Measurements from ENCODE around the gene VPS13C. TPM values are rescaled to one million over a fixed set of nuclear protein-coding genes. Genes with fewer than 3 reads are reported as not detected.

Gene VPS13C
- total and polyA plus RNA-seq, 2 donors (not counting 1 experiment from before 2014, with no cell fraction given), result 40.0 to 236 TPM

DNA sequence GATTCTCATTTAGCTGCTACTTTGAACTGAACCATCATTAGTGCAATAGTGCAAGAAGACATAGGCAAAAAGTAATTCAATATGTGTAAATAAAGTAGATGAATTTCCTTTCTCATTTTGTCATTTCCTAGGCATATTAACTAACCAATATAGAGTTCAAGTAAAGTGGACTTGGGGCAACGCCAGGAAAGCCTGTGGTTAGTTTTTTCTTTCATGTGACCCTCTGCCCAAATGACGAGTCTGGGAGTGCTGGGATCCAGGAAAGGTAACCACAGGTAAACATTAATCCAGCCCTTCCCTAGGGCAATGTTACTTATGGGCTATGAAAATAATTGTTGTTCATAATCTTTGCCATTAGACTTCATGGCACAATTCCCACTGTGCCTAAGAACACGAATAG lies 181.0 kb downstream of the VPS13C start:
- H3K27ac Mint-ChIP-seq, result no peak overlapping the region
- intact Hi-C loops (cut with micrococcal nuclease), result no loop called here
- H3K9me3 ChIP-seq (ENCODE audit: control extremely low read depth in 1 of 3, control insufficient read depth in 2 of 3, insufficient read depth in 1 of 3, low read length in 2 of 3), result no peaks in the 10 kb centered on the region
- H3K4me2 ChIP-seq (replicated peaks; ENCODE audit: low read depth, low read length, poor library complexity, severe bottlenecking), result no peak overlapping the region
- DNase-seq, result no peak
- H3K4me3 Mint-ChIP-seq, result no peak overlapping the region
- H3K4me3 ChIP-seq (ENCODE audit: control extremely low read depth in 1 of 5, extremely low read depth in 1 of 5, insufficient read depth in 1 of 5, low read depth in 2 of 5, low read length in 4 of 5), result no peak overlapping the region
- H2AFZ ChIP-seq (ENCODE audit: insufficient read depth, low read depth, low read length, poor library complexity, severe bottlenecking), result no peak overlapping the region
- H3K79me2 ChIP-seq (ENCODE audit: control insufficient read depth, insufficient read depth, low read length), result no peaks in the 10 kb centered on the region
- peaks cover 0 to 52% of the 10 kb centered on the region in 2 experiments for H3K36me3 ChIP-seq (replicated peaks in 1 of 2; ENCODE audit: control extremely low read depth in 1 of 2, control insufficient read depth in 1 of 2, extremely low read depth in 1 of 2, insufficient read depth in 2 of 2, low read length in 1 of 2)
- peaks cover 3% of the 10 kb centered on the region for H3K4me1 Mint-ChIP-seq
- ATAC-seq (ENCODE audit: low read depth), result no peak
- ChIA-PET CTCF (interaction anchor here (0.6 kb wide), 1 partner anchor 131 kb away, joined by 3 read pairs; no protein-coding TSS in a partner anchor), POLR2A (no interaction called here)
- no peaks in the 10 kb centered on the region for H3K27me3 ChIP-seq (replicated peaks in 1 of 4; ENCODE audit: control extremely low read depth in 1 of 4, control insufficient read depth in 3 of 4, insufficient read depth in 4 of 4, low read length in 3 of 4)
- H3K27me3 Mint-ChIP-seq, result no peaks in the 10 kb centered on the region
- no peaks in the 10 kb centered on the region for H3K9me3 Mint-ChIP-seq (ENCODE audit: insufficient read depth)
- no peak overlapping the region for H3K27ac ChIP-seq (ENCODE audit: low read length in 2 of 2)
- TF ChIP-seq EZH2 (IDR thresholded peaks at IDR 0.05; ENCODE audit: borderline replicate concordance, insufficient read depth, low read depth, low read length, poor library complexity, severe bottlenecking), result no peak
- TF ChIP-seq, protein P1, sequence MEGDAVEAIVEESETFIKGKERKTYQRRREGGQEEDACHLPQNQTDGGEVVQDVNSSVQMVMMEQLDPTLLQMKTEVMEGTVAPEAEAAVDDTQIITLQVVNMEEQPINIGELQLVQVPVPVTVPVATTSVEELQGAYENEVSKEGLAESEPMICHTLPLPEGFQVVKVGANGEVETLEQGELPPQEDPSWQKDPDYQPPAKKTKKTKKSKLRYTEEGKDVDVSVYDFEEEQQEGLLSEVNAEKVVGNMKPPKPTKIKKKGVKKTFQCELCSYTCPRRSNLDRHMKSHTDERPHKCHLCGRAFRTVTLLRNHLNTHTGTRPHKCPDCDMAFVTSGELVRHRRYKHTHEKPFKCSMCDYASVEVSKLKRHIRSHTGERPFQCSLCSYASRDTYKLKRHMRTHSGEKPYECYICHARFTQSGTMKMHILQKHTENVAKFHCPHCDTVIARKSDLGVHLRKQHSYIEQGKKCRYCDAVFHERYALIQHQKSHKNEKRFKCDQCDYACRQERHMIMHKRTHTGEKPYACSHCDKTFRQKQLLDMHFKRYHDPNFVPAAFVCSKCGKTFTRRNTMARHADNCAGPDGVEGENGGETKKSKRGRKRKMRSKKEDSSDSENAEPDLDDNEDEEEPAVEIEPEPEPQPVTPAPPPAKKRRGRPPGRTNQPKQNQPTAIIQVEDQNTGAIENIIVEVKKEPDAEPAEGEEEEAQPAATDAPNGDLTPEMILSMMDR (IDR thresholded peaks at IDR 0.05), result no peak
- H3K4me1 ChIP-seq (ENCODE audit: control insufficient read depth in 2 of 2, insufficient read depth in 2 of 2, low read length in 2 of 2), result no peaks in the 10 kb centered on the region
- no peak overlapping the region for H3K9ac ChIP-seq (ENCODE audit: low read length)
- WGBS (ENCODE audit: insufficient coverage), result no CpG with 5 or more reads among the region's 3 CpGs
- H4K20me1 ChIP-seq (ENCODE audit: control insufficient read depth, insufficient read depth, low read length, poor library complexity, severe bottlenecking), result no peaks in the 10 kb centered on the region

- POLR2A ChIA-PET, result no interaction called here
These were observed 188.2 kb downstream of the VPS13C start for GRCh38 chr15:61871926-61872522.

More at GRCh38 chr15:61871926-61872522, 188.2 kb downstream of the VPS13C start:
- H2AFZ ChIP-seq (ENCODE audit: insufficient read depth, low read depth, low read length, poor library complexity, severe bottlenecking), result no peak overlapping the region
- no peak overlapping the region for H3K4me3 ChIP-seq (ENCODE audit: control extremely low read depth in 1 of 5, extremely low read depth in 1 of 5, insufficient read depth in 1 of 5, low read depth in 2 of 5, low read length in 4 of 5)
- DNase-seq, result peak; percentile 15
- H3K4me1 ChIP-seq (ENCODE audit: control insufficient read depth in 2 of 2, insufficient read depth in 2 of 2, low read length in 2 of 2), result no peaks in the 10 kb centered on the region
- no peaks in the 10 kb centered on the region for H4K20me1 ChIP-seq (ENCODE audit: control insufficient read depth, insufficient read depth, low read length, poor library complexity, severe bottlenecking)
- no peak for ATAC-seq (ENCODE audit: low read depth)
- H3K4me2 ChIP-seq (replicated peaks; ENCODE audit: low read depth, low read length, poor library complexity, severe bottlenecking), result no peak overlapping the region
- peaks cover 18 to 75% of the 10 kb centered on the region in 2 experiments for H3K36me3 ChIP-seq (replicated peaks in 1 of 2; ENCODE audit: control extremely low read depth in 1 of 2, control insufficient read depth in 1 of 2, extremely low read depth in 1 of 2, insufficient read depth in 2 of 2, low read length in 1 of 2)
- Mint-ChIP-seq H3K9me3 (ENCODE audit: insufficient read depth) (no peaks in the 10 kb centered on the region), H3K27ac (no peak overlapping the region), H3K4me1 (peaks cover 3% of the 10 kb centered on the region), H3K27me3 (no peaks in the 10 kb centered on the region), H3K4me3 (no peak overlapping the region)
- no peaks in the 10 kb centered on the region for H3K79me2 ChIP-seq (ENCODE audit: control insufficient read depth, insufficient read depth, low read length)
- H3K9ac ChIP-seq (ENCODE audit: low read length), result no peak overlapping the region
- no CpG with 5 or more reads among the region's 1 CpG for WGBS (ENCODE audit: insufficient coverage)
- H3K27ac ChIP-seq (ENCODE audit: low read length in 2 of 2), result no peak overlapping the region
- intact Hi-C loops (cut with micrococcal nuclease), result loop anchor here (1.0 kb wide), 1 partner anchor 199 kb away; no protein-coding TSS in a partner anchor
- H3K27me3 ChIP-seq (replicated peaks in 1 of 4; ENCODE audit: control extremely low read depth in 1 of 4, control insufficient read depth in 3 of 4, insufficient read depth in 4 of 4, low read length in 3 of 4), result no peaks in the 10 kb centered on the region
- no peak for TF ChIP-seq EZH2 (IDR thresholded peaks at IDR 0.05; ENCODE audit: borderline replicate concordance, insufficient read depth, low read depth, low read length, poor library complexity, severe bottlenecking)
- TF ChIP-seq, protein P1 (IDR thresholded peaks at IDR 0.05), result peak; percentile 71
- no peaks in the 10 kb centered on the region for H3K9me3 ChIP-seq (ENCODE audit: control extremely low read depth in 1 of 3, control insufficient read depth in 2 of 3, insufficient read depth in 1 of 3, low read length in 2 of 3)
- CTCF ChIA-PET, result interaction anchor here (1.0 to 1.6 kb wide), 4 partner anchors 16 to 200 kb away, joined by 4 to 5 read pairs (median 4); partner anchors contain the start of gene VPS13C
